Colonic mucosa (tissue), 4 donors: Measurements from ENCODE around the gene CHEK2. TPM values are rescaled to one million over a fixed set of nuclear protein-coding genes. Genes with fewer than 3 reads are reported as not detected.
"Not testable (repeated sequence)": the region's sequence is repeated elsewhere in the genome, so short reads cannot be mapped to it uniquely, and the experiment has no call there.

Source experiments
- DNase-seq: peaks from one replicate; pipeline ENCODE4 v3.0.0-alpha.2; 2020
- H3K27ac ChIP-seq: fragments of 200-600 bp; one replicate; pipeline ENCODE4 v1.8.0; 2021
- H3K27me3 ChIP-seq: fragments of 200-600 bp; one replicate; pipeline ENCODE4 v1.8.0; 2021
- H3K36me3 ChIP-seq: fragments of 200-600 bp; one replicate; pipeline ENCODE4 v1.8.0; 2021
- H3K4me1 ChIP-seq: fragments of 200-600 bp; one replicate; pipeline ENCODE4 v1.8.0; 2021; ENCODE audit warnings: mild to moderate bottlenecking
- H3K4me3 ChIP-seq: fragments of 200-600 bp; one replicate; pipeline ENCODE4 v1.8.0; 2021
- H3K9ac ChIP-seq, 2 donors: one replicate each; pipeline ENCODE4 v1.7.0; 2013; ENCODE audit warnings: control low read depth in 2 of 2, low read depth in 2 of 2, low read length in 2 of 2
- H3K9me3 ChIP-seq: fragments of 200-600 bp; one replicate; pipeline ENCODE4 v1.8.0; 2021
- CTCF ChIP-seq: fragments of 200-600 bp; IDR thresholded peaks from one replicate; pipeline ENCODE4 v1.8.0; 2022; ENCODE audit warnings: antibody characterized with exemption, mild to moderate bottlenecking
- intact Hi-C: fragments of 100-400 bp; cut with DNase I; formaldehyde crosslinking; loops from one replicate; pipeline ENCODE4 v1.14.1; 2022
- total RNA-seq, 2 donors: library from RNA; stranded (reverse); fragmentation: NEBNext Ultra II Directional in 1 of 2; extraction: Animal tissue kit (Norgen Biotek cat#: 25700) in 1 of 2; gene quantifications; one replicate each; pipeline ENCODE4 v1.2.1, GENCODE V29; 2021
- donor health status: healthy.
- donor health status: DM: no; HTN: no; CAD: no.
- donor health status: DM: no; HTN: no; CAD: no.

The CHEK2 gene
- total RNA-seq, 2 donors from 2014 or later, result 12.2 to 36.0 TPM

- Histone ChIP-seq H3K4me3 (no peak overlapping the region), H3K4me1 (no peaks in the 10 kb centered on the region), H3K27ac (no peak overlapping the region), H3K9ac (no peak overlapping the region), H3K9me3 (no peaks in the 10 kb centered on the region), H3K36me3 (no peaks in the 10 kb centered on the region), H3K27me3 (no peaks in the 10 kb centered on the region)
- no peak for DNase-seq
- no peak for TF ChIP-seq CTCF
- intact Hi-C loops, result no loop called here
Observed at GRCh38 chr22:28702891-28703290, 38.7 kb downstream of the CHEK2 start.

GRCh38 chr22:28693041-28693760 lies 48.4 kb downstream of the CHEK2 start:
- intact Hi-C loops, H3K9ac ChIP-seq, H3K9me3 ChIP-seq, H3K4me1 ChIP-seq, H3K27me3 ChIP-seq, DNase-seq, H3K36me3 ChIP-seq, H3K4me3 ChIP-seq, H3K27ac ChIP-seq: not testable (repeated sequence)

GRCh38 chr22:28689796-28690195 lies 51.8 kb downstream of the CHEK2 start:
- DNase-seq, H3K9me3 ChIP-seq, H3K27me3 ChIP-seq, H3K4me1 ChIP-seq, H3K4me3 ChIP-seq, intact Hi-C loops, H3K36me3 ChIP-seq, H3K27ac ChIP-seq, H3K9ac ChIP-seq: not testable (repeated sequence)

- H3K9ac ChIP-seq, H3K4me3 ChIP-seq, H3K4me1 ChIP-seq, H3K36me3 ChIP-seq, intact Hi-C loops, H3K27ac ChIP-seq, H3K9me3 ChIP-seq, DNase-seq, H3K27me3 ChIP-seq: not testable (repeated sequence)
Observed at GRCh38 chr22:28682966-28683365, 58.7 kb downstream of the CHEK2 start.

GRCh38 chr22:28680813-28681490 lies 60.7 kb downstream of the CHEK2 start:
- H3K9me3 ChIP-seq, H3K27ac ChIP-seq, H3K9ac ChIP-seq, H3K36me3 ChIP-seq, H3K27me3 ChIP-seq, intact Hi-C loops, H3K4me3 ChIP-seq, H3K4me1 ChIP-seq: not testable (repeated sequence)
- DNase-seq, result peak; percentile 40

DNA sequence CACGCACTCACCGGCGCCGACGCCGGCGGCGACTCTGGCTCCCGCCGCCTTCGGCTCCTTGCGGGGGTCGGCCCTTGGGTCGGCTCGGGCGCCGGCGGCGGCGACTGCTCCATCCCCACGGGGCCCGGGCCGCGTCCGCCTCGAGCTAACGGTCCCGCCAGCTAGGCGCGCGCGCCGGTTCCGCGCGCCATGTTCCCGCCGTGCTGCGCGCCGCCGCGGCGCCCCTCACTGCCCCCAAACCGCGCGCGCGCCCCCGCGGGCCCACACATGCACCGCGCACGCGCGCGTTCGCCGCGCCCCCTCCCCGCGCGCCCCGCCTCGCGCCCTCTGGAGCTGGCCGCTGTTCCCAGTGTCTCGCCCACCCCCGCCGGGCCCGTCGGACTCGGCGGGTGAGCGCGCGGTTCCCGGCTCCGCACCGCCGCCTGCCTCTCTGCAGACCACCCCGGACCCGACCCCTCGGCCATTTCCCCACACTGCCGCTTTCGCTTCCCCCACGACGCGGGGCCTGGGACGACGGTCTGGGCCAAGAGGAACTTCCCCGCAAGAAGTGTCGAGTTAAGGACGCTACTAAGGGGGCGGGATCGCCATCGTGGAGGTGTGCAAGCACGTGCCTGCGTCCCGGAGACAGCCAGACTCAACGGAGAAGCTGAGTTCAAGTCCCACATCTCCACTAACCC lies 61.9 kb downstream of the CHEK2 start, which contains the start of gene TTC28:
Gene TTC28 (minus strand): TSS at position 230 of the 677 bp plus-strand sequence. CDS start 117 bp downstream, at position 113.
- peak; percentile 67 for DNase-seq
- H3K36me3 ChIP-seq, H3K27me3 ChIP-seq, H3K27ac ChIP-seq, H3K9me3 ChIP-seq, intact Hi-C loops, H3K4me1 ChIP-seq: not testable (repeated sequence)
- Histone ChIP-seq H3K9ac (peak within 1 kb of the TSS in 1 of 2 donors; percentile 51), H3K4me3 (peak within 1 kb of the TSS; percentile 54)

GRCh38 chr22:28678778-28679610 lies 62.6 kb downstream of the CHEK2 start:
- H3K4me3 ChIP-seq, result peak overlapping the region; percentile 54
- H3K27ac ChIP-seq, H3K4me1 ChIP-seq, H3K9me3 ChIP-seq, intact Hi-C loops, H3K36me3 ChIP-seq, H3K27me3 ChIP-seq: not testable (repeated sequence)
- DNase-seq, result peak; percentile 19
- peak overlapping the region in 1 of 2 donors; percentile 51 for H3K9ac ChIP-seq

DNA sequence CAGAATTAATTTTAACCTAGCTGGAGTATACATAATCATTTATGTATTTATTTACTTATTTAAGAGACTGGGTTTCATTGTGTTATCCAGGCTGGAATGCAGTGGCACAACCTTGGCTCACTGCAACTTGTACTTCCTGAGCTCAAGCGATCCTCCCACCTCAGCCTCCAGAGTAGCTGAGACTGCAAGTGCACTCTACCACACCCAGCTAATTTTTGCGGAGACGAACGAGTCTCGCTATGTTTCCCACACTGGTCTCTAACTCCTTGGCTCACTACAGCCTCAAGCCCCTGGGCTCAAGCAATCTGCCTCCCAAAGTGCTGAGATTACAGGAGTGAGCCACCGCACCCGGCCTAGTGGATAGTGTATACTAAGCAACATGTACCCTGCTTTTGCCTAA lies 63.5 kb downstream of the CHEK2 start:
- H3K4me1 ChIP-seq, H3K27ac ChIP-seq, H3K27me3 ChIP-seq, DNase-seq, intact Hi-C loops, H3K9me3 ChIP-seq, H3K36me3 ChIP-seq, H3K9ac ChIP-seq, H3K4me3 ChIP-seq: not testable (repeated sequence)
